GM18951 (cell line): ENCODE results near the gene USP34.
"Not testable (repeated sequence)": the region's sequence is repeated elsewhere in the genome, so short reads cannot be mapped to it uniquely, and the experiment has no call there.

ENCODE experiments used
- POLR2A ChIP-seq: IDR thresholded peaks from 4 replicates; pipeline ENCODE4 v1.6.1; 2011; ENCODE audit warnings: mild to moderate bottlenecking; ENCODE audit not compliant: insufficient read length, insufficient read depth; ENCODE audit errors: extremely low read depth
- in situ Hi-C: fragments of 300-500 bp; cut with MboI; formaldehyde crosslinking; loops from one replicate; pipeline ENCODE4 v1.12.0; 2022; ENCODE audit warnings: low sequenced_read_pairs, mixed read lengths, inconsistent platforms; ENCODE audit not compliant: unreplicated experiment

The USP34 gene

GRCh38 chr2:61452392-61452791 is 18.5 kb downstream of the USP34 start:
- in situ Hi-C loops: no loop called here
- no peak for TF ChIP-seq POLR2A

GRCh38 chr2:61451178-61451577 is 19.7 kb downstream of the USP34 start:
- no peak for TF ChIP-seq POLR2A
- in situ Hi-C loops: no loop called here

- no peak for TF ChIP-seq POLR2A
- in situ Hi-C loops: no loop called here
Measured at GRCh38 chr2:61450144-61450543, 20.7 kb downstream of the USP34 start.

- TF ChIP-seq POLR2A: no peak
- in situ Hi-C loops: no loop called here
Measured at GRCh38 chr2:61448229-61448628, 22.7 kb downstream of the USP34 start.

GRCh38 chr2:61446971-61447370 is 23.9 kb downstream of the USP34 start:
- in situ Hi-C loops: not testable (repeated sequence)

GRCh38 chr2:61443342-61444041 is 27.4 kb downstream of the USP34 start:
- in situ Hi-C loops: no loop called here
- no peak for TF ChIP-seq POLR2A

- in situ Hi-C loops: no loop called here
- TF ChIP-seq POLR2A: no peak
Measured at GRCh38 chr2:61439241-61440002, 31.5 kb downstream of the USP34 start.

- no peak for TF ChIP-seq POLR2A
- in situ Hi-C loops: no loop called here
Measured at GRCh38 chr2:61438670-61439069, 32.2 kb downstream of the USP34 start.

GRCh38 chr2:61437170-61437569 is 33.7 kb downstream of the USP34 start:
- in situ Hi-C loops: no loop called here

GRCh38 chr2:61436092-61436491 is 34.8 kb downstream of the USP34 start:
- in situ Hi-C loops: no loop called here
- no peak for TF ChIP-seq POLR2A

More at GRCh38 chr2:61437170-61437569, 33.7 kb downstream of the USP34 start:
- no peak for TF ChIP-seq POLR2A

GRCh38 chr2:61435291-61435690 is 35.6 kb downstream of the USP34 start:
- in situ Hi-C loops: no loop called here
- no peak for TF ChIP-seq POLR2A

GRCh38 chr2:61434314-61434713 is 36.6 kb downstream of the USP34 start:
- TF ChIP-seq POLR2A: no peak
- in situ Hi-C loops: no loop called here

- in situ Hi-C loops: no loop called here
- no peak for TF ChIP-seq POLR2A
Measured at GRCh38 chr2:61433606-61434005, 37.3 kb downstream of the USP34 start.

GRCh38 chr2:61432990-61433389 is 37.9 kb downstream of the USP34 start:
- TF ChIP-seq POLR2A: no peak
- in situ Hi-C loops: no loop called here
